Gastrocnemius medialis (tissue), 4 donors: ENCODE results near the gene POLD3.

Experiments
- CTCF ChIP-seq, 5 experiments: fragments of 450-650 bp in 3 of 5; fragments of 200-600 bp in 2 of 5; sonication (generic) in 2 of 5; IDR thresholded peaks in 4 of 5; conservative IDR thresholded peaks in 1 of 5; 1 replicate in 4 of 5; 2 replicates in 1 of 5; pipeline ENCODE4 v1.5.1; 2016 to 2019; ENCODE audit warnings: antibody characterized with exemption in 5 of 5, mild to moderate bottlenecking in 3 of 5, moderate library complexity in 3 of 5
- POLR2A ChIP-seq, 2 donors: fragments of 450-650 bp; IDR thresholded peaks; one replicate each; pipeline ENCODE4 v1.6.1; 2017; ENCODE audit warnings: antibody characterized with exemption in 2 of 2, mild to moderate bottlenecking in 2 of 2, moderate library complexity in 2 of 2

- TF ChIP-seq CTCF (IDR thresholded peaks at IDR 0.05 in 4 of 5, conservative IDR thresholded peaks at IDR 0.05 in 1 of 5) (no peak), POLR2A (IDR thresholded peaks at IDR 0.05) (no peak)
Observed at GRCh38 chr11:74620531-74620930, 28.1 kb downstream of the POLD3 start.
